ENCODE measurements around the gene ZBTB20. TPM values are rescaled to one million over a fixed set of nuclear protein-coding genes. Genes with fewer than 3 reads are reported as not detected.
A peak's percentile ranks its signal among the peaks of the same experiment; 100 is the strongest.

Gene ZBTB20
- total and polyA plus RNA-seq, 2 donors from 2014 or later: 0.99 to 142 TPM

DNA sequence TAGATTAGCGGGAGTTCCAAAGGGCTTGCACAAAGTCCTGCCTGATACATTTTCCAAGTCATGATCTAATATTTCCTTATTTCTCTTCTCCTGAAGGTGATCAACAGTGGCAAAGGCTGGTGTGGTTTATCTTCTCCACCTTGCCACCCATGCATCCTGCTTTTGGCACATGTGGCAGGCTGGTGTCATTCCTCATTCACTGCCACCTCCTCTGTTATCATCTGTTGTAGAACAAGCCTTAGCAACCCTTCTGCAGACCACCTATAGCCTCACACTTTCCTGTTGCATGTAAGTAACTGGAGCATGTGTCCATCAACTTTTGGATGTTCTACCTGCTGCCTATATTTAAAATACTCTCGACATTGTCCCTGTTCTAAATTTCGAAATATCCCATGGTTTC, 294.1 kb downstream of the ZBTB20 start:
- intact Hi-C loops (cut with DNase I): no loop called here

GRCh38 chr3:114850898-114851297, 296.2 kb downstream of the ZBTB20 start:
- FAIRE-seq (no peak), DNase-seq (no peak)
- peak overlapping the region in 1 of 3 donors; percentile 5 for H3K9ac ChIP-seq (ENCODE audit: low read length in 3 of 3)
- H3K4me3 ChIP-seq (ENCODE audit: low read length in 3 of 3): no peak overlapping the region
- no peaks in the 10 kb centered on the region for H3K9me3 ChIP-seq (ENCODE audit: control insufficient read depth in 2 of 3, insufficient read depth in 1 of 3, low read length in 3 of 3)
- TF ChIP-seq, protein P1, sequence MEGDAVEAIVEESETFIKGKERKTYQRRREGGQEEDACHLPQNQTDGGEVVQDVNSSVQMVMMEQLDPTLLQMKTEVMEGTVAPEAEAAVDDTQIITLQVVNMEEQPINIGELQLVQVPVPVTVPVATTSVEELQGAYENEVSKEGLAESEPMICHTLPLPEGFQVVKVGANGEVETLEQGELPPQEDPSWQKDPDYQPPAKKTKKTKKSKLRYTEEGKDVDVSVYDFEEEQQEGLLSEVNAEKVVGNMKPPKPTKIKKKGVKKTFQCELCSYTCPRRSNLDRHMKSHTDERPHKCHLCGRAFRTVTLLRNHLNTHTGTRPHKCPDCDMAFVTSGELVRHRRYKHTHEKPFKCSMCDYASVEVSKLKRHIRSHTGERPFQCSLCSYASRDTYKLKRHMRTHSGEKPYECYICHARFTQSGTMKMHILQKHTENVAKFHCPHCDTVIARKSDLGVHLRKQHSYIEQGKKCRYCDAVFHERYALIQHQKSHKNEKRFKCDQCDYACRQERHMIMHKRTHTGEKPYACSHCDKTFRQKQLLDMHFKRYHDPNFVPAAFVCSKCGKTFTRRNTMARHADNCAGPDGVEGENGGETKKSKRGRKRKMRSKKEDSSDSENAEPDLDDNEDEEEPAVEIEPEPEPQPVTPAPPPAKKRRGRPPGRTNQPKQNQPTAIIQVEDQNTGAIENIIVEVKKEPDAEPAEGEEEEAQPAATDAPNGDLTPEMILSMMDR (IDR thresholded peaks at IDR 0.05; ENCODE audit: borderline replicate concordance, extremely low read depth, insufficient read depth): no peak
- H3K27ac ChIP-seq (ENCODE audit: low read depth in 2 of 2, low read length in 2 of 2): no peak overlapping the region
- no peaks in the 10 kb centered on the region for H3K36me3 ChIP-seq (ENCODE audit: control insufficient read depth in 2 of 3, insufficient read depth in 3 of 3, low read length in 3 of 3)
- H3K27me3 ChIP-seq (ENCODE audit: control insufficient read depth, insufficient read depth, low read length): no peaks in the 10 kb centered on the region
- H3K4me1 ChIP-seq (ENCODE audit: control insufficient read depth in 2 of 3, insufficient read depth in 2 of 3, low read depth in 1 of 3, low read length in 3 of 3): peaks cover 0 to 11% (median 0%) of the 10 kb centered on the region in 3 donors
- intact Hi-C loops (cut with DNase I): no loop called here

More for the DNA sequence above, 294.1 kb downstream of the ZBTB20 start:
- no peaks in the 10 kb centered on the region for H3K27me3 ChIP-seq (ENCODE audit: control insufficient read depth, insufficient read depth, low read length)
- H3K9ac ChIP-seq (ENCODE audit: low read length in 3 of 3): no peak overlapping the region
- no peak for FAIRE-seq
- no peak overlapping the region for H3K27ac ChIP-seq (ENCODE audit: low read depth in 2 of 2, low read length in 2 of 2)
- DNase-seq: no peak
- no peaks in the 10 kb centered on the region for H3K36me3 ChIP-seq (ENCODE audit: control insufficient read depth in 2 of 3, insufficient read depth in 3 of 3, low read length in 3 of 3)
- no peak overlapping the region for H3K4me3 ChIP-seq (ENCODE audit: low read length in 3 of 3)
- peaks cover 0 to 6% (median 0%) of the 10 kb centered on the region in 3 donors for H3K4me1 ChIP-seq (ENCODE audit: control insufficient read depth in 2 of 3, insufficient read depth in 2 of 3, low read depth in 1 of 3, low read length in 3 of 3)
- no peaks in the 10 kb centered on the region for H3K9me3 ChIP-seq (ENCODE audit: control insufficient read depth in 2 of 3, insufficient read depth in 1 of 3, low read length in 3 of 3)
- TF ChIP-seq, protein P1 (IDR thresholded peaks at IDR 0.05; ENCODE audit: borderline replicate concordance, extremely low read depth, insufficient read depth): no peak

- no peak overlapping the region for H3K27ac ChIP-seq (ENCODE audit: low read depth in 2 of 2, low read length in 2 of 2)
- no peaks in the 10 kb centered on the region for H3K27me3 ChIP-seq (ENCODE audit: control insufficient read depth, insufficient read depth, low read length)
- FAIRE-seq (no peak), DNase-seq (peak in 1 of 5 donors; percentile 33)
- intact Hi-C loops (cut with DNase I): no loop called here
- peaks cover 0 to 11% (median 0%) of the 10 kb centered on the region in 3 donors for H3K4me1 ChIP-seq (ENCODE audit: control insufficient read depth in 2 of 3, insufficient read depth in 2 of 3, low read depth in 1 of 3, low read length in 3 of 3)
- H3K4me3 ChIP-seq (ENCODE audit: low read length in 3 of 3): no peak overlapping the region
- H3K9me3 ChIP-seq (ENCODE audit: control insufficient read depth in 2 of 3, insufficient read depth in 1 of 3, low read length in 3 of 3): no peaks in the 10 kb centered on the region
- TF ChIP-seq, protein P1 (IDR thresholded peaks at IDR 0.05; ENCODE audit: borderline replicate concordance, extremely low read depth, insufficient read depth): no peak
- no peak overlapping the region for H3K9ac ChIP-seq (ENCODE audit: low read length in 3 of 3)
- H3K36me3 ChIP-seq (ENCODE audit: control insufficient read depth in 2 of 3, insufficient read depth in 3 of 3, low read length in 3 of 3): no peaks in the 10 kb centered on the region
Measured at GRCh38 chr3:114848643-114849350, 298.3 kb downstream of the ZBTB20 start.

Measured in kidney (tissue), 14 donors.